BLaER1 treated with 17β-estradiol and CSF1 and Interleukin-3, amounts not matched to agents 10 nM and 100 nM (cell line): ENCODE results near the gene CDC16.
"Not testable (repeated sequence)": the region's sequence is repeated elsewhere in the genome, so short reads cannot be mapped to it uniquely, and the experiment has no call there.

ENCODE experiments used
- H3K27ac ChIP-seq, 11 experiments: shearing (Covaris generic); formaldehyde crosslinking; 2 replicates each; pipeline ENCODE4 v1.8.1; 2022
- H3K27me3 ChIP-seq, 11 experiments: shearing (Covaris generic); formaldehyde crosslinking; 2 replicates each; pipeline ENCODE4 v1.8.1; 2022
- H3K36me3 ChIP-seq, 11 experiments: shearing (Covaris generic); formaldehyde crosslinking; 2 replicates each; pipeline ENCODE4 v1.8.1; 2022
- H3K4me1 ChIP-seq, 10 experiments: shearing (Covaris generic); formaldehyde crosslinking; 2 replicates each; pipeline ENCODE4 v1.8.1; 2022
- H3K4me2 ChIP-seq, 11 experiments: shearing (Covaris generic); formaldehyde crosslinking; 2 replicates each; pipeline ENCODE4 v1.8.1; 2022
- H3K4me3 ChIP-seq, 10 experiments: shearing (Covaris generic); formaldehyde crosslinking; 2 replicates each; pipeline ENCODE4 v1.8.1; 2022
- H3K9ac ChIP-seq, 11 experiments: shearing (Covaris generic); formaldehyde crosslinking; 2 replicates each; pipeline ENCODE4 v1.8.1; 2022
- H3K9me3 ChIP-seq, 11 experiments: shearing (Covaris generic); formaldehyde crosslinking; replicated peaks in 1 of 11; 2 replicates each; pipeline ENCODE4 v1.8.1; 2022
- H4K20me1 ChIP-seq, 11 experiments: shearing (Covaris generic); formaldehyde crosslinking; 2 replicates each; pipeline ENCODE4 v1.8.1; 2022
- Cebpa-rat ChIP-seq, 11 experiments: shearing (Covaris generic); IDR thresholded peaks; 2 replicates each; pipeline ENCODE4 v1.8.1; 2022

The CDC16 gene

DNA sequence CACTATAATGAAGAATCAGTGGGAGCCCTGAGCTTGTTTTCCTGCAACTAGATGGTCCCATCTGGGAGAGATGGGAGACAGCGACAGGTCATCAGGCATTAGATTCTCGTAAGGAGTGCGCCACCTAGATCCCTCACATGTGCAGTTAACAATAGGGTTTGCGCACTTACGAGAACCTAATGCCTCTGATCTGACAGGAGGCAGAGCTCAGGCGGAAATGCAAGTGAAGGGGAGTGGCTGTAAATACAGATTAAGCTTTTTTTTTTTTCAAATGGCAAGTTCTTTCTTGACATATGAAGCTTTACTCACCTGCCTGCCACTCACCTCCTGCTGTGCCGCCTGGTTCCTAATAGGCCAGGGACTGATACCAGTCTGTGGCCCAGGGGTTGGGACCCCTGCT, 14.4 kb downstream of the CDC16 start:
- Histone ChIP-seq H3K27ac (no peak overlapping the region), H3K4me3 (no peak overlapping the region), H3K4me1 (no peaks in the 10 kb centered on the region), H3K9me3 (no peaks in the 10 kb centered on the region), H3K36me3 (peaks cover 98 to 100% (median 100%) of the 10 kb centered on the region in 11 experiments), H4K20me1 (peaks cover 0 to 21% (median 3%) of the 10 kb centered on the region in 11 experiments; a peak in 8 of 22 replicates), H3K9ac (no peak overlapping the region), H3K4me2 (no peak overlapping the region), H3K27me3 (no peaks in the 10 kb centered on the region)
- TF ChIP-seq Cebpa-rat (IDR thresholded peaks at IDR 0.05) = no peak

DNA sequence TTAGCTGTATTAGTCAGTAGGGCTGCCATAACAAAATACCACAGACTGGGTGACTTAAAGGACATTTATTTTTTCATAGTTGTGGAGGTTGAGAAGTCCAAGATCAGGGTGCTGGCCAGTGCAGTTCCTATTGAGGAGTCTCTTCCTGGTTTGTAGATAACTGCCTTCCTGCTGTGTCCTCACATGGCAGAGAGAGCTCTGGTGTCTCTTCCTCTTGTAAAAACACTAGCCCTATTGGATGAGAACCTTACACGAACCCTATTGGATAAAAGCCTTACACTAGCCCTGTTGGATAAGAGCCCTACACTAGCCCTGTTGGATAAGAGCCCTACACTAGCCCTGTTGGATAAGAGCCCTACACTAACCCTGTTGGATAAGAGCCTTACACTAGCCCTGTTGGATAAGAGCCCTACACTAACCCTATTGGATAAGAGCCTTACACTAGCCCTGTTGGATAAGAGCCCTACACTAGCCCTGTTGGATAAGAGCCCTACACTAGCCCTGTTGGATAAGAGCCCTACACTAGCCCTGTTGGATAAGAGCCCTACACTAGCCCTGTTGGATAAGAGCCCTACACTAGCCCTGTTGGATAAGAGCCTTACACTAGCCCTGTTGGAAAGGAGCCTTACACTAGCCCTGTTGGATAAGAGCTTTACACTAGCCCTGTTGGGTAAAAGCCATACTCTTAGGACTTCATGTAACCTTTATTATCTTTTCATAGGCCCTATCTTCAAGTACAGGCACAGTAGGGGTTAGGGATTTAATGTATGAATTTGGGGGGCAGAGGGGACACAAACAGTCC, 17.1 kb downstream of the CDC16 start:
- peaks cover 89 to 100% (median 99%) of the 10 kb centered on the region in 11 experiments for H3K36me3 ChIP-seq
- H3K4me1 ChIP-seq, H3K27ac ChIP-seq, H3K4me3 ChIP-seq, H3K27me3 ChIP-seq, H3K9ac ChIP-seq, H3K9me3 ChIP-seq, H3K4me2 ChIP-seq: not testable (repeated sequence)
- H4K20me1 ChIP-seq = peaks cover 0 to 18% (median 4%) of the 10 kb centered on the region in 11 experiments; a peak in 7 of 22 replicates

DNA sequence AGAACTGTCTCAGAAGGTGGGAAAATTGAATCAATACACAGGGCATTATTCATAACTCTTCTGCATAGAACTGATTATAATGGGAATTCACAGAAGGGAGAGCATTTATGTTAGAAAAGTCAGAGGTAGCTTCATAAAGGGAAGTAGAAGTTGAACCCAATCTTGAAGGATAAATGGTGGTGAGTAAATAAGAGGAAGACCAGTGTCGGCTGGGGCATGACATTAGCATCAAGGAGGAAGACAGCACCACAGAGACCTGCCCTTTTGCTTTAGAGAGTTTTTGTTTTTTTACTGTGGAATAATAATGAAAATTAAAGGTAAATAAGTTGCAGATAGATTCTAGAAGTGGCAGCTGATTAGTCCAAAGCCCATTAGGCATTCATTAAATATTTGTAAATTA, 21.9 kb downstream of the CDC16 start:
- Histone ChIP-seq H3K4me3 (no peak overlapping the region), H3K36me3 (peaks cover 88 to 100% (median 97%) of the 10 kb centered on the region in 11 experiments), H3K9ac (no peak overlapping the region), H3K4me2 (no peak overlapping the region; a peak in 1 of 22 replicates), H4K20me1 (peaks cover 0 to 15% (median 3%) of the 10 kb centered on the region in 11 experiments; a peak in 4 of 22 replicates), H3K27me3 (no peaks in the 10 kb centered on the region), H3K4me1 (peaks cover 8 to 23% (median 19%) of the 10 kb centered on the region in 10 experiments; a peak in 19 of 20 replicates), H3K9me3 (no peaks in the 10 kb centered on the region), H3K27ac (no peak overlapping the region)
- TF ChIP-seq Cebpa-rat (IDR thresholded peaks at IDR 0.05) = no peak

DNA sequence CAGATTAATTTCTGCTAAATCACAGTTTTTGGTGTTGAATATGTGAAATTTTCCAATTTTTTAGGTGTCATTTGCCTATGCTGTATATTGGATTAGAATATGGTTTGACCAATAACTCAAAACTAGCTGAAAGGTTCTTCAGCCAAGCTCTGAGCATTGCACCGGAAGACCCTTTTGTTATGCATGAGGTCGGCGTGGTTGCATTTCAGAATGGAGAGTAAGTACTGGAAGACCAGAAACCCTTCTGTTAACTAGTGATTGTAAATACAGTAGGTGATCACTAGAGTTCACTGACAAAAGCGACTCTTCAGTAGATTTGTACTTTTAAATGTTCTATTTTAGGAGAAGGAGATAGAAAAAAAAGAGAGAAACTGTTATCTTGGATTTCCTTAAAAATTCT, 22.3 kb downstream of the CDC16 start:
- H4K20me1 ChIP-seq = peaks cover 0 to 18% (median 3%) of the 10 kb centered on the region in 11 experiments; a peak in 4 of 22 replicates
- H3K9ac ChIP-seq = no peak overlapping the region
- H3K4me2 ChIP-seq = no peak overlapping the region
- H3K27ac ChIP-seq = no peak overlapping the region
- peaks cover 88 to 99% (median 95%) of the 10 kb centered on the region in 11 experiments for H3K36me3 ChIP-seq
- no peak for TF ChIP-seq Cebpa-rat (IDR thresholded peaks at IDR 0.05)
- H3K4me1 ChIP-seq = peaks cover 10 to 27% (median 22%) of the 10 kb centered on the region in 10 experiments
- no peaks in the 10 kb centered on the region for H3K27me3 ChIP-seq
- H3K4me3 ChIP-seq = no peak overlapping the region
- no peaks in the 10 kb centered on the region for H3K9me3 ChIP-seq

DNA sequence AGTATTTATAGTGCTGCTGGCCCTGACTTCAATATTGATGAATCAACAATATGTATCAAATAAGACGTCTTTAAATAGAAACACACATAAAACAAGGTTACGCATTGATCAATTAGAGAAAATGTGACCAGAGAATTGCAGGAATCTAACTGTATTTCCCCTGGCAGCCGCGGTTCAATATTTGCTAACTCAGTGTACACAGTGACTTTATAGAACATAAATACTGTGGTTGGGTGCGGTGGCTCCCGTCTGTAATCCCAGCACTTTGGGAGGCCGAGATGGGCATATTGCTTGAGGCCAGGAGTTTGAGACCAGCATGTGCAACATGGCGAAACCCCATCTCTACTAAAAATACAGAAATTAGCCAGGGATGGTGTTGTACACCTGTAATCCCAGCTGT, 23.9 kb downstream of the CDC16 start:
- Histone ChIP-seq H3K9me3 (no peaks in the 10 kb centered on the region), H3K4me1 (peaks cover 10 to 43% (median 38%) of the 10 kb centered on the region in 10 experiments), H3K27me3 (no peaks in the 10 kb centered on the region), H3K36me3 (peaks cover 88 to 99% (median 94%) of the 10 kb centered on the region in 11 experiments), H3K4me3 (no peak overlapping the region), H3K27ac (no peak overlapping the region), H3K9ac (no peak overlapping the region), H4K20me1 (peaks cover 0 to 28% (median 5%) of the 10 kb centered on the region in 11 experiments; a peak in 6 of 22 replicates), H3K4me2 (no peak overlapping the region)
- TF ChIP-seq Cebpa-rat (IDR thresholded peaks at IDR 0.05) = no peak

DNA sequence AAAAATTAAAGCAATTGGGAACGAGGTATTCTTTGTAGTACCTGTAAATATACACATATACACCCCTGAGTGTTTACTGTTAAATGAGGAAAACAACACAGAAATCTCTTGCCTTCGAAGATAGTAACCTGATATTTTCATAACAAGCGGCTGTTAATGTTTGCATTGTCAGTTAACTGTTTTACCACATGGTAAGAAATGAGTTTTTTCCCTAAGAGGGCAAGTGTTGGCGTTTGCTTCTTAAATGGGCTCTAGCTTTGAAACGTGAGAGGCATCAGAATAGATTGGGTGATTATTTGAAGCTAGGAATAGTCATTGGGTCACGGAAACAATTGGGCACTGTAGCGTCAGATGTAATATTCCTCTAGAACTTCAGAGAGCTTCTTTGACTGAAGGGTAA, 24.7 kb downstream of the CDC16 start:
- H3K27ac ChIP-seq = no peak overlapping the region
- peaks cover 10 to 51% (median 40%) of the 10 kb centered on the region in 10 experiments for H3K4me1 ChIP-seq
- no peak for TF ChIP-seq Cebpa-rat (IDR thresholded peaks at IDR 0.05)
- peaks cover 89 to 99% (median 95%) of the 10 kb centered on the region in 11 experiments for H3K36me3 ChIP-seq
- H3K4me2 ChIP-seq = no peak overlapping the region
- H3K27me3 ChIP-seq = no peaks in the 10 kb centered on the region
- H3K9me3 ChIP-seq = no peaks in the 10 kb centered on the region
- H4K20me1 ChIP-seq = peaks cover 0 to 29% (median 6%) of the 10 kb centered on the region in 11 experiments; a peak in 6 of 22 replicates
- H3K9ac ChIP-seq = no peak overlapping the region
- H3K4me3 ChIP-seq = no peak overlapping the region

DNA sequence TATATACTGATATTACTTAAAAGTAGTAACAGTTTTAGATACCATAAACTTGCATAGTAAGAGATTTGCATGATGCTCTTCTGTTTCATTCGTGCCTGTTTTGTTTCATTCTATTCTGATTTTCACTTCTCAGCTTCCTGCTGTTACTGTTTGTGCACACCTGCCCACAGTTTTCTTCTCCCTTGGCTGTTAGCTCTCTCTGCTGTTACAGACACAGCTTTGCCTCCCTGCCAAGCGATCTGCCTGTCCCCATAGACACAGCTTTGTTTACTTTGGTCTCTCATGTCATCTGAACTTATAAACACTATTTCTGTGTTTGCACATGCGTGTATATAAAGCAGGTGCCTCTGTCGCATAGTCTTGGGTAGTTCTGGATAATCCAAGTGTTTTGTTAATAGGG, 25.3 kb downstream of the CDC16 start:
- Histone ChIP-seq H3K9ac (no peak overlapping the region; a peak in 1 of 22 replicates), H3K4me2 (no peak overlapping the region), H4K20me1 (peaks cover 0 to 29% (median 6%) of the 10 kb centered on the region in 11 experiments; a peak in 6 of 22 replicates), H3K27ac (no peak overlapping the region), H3K27me3 (no peaks in the 10 kb centered on the region), H3K4me3 (no peak overlapping the region), H3K9me3 (no peaks in the 10 kb centered on the region), H3K4me1 (peaks cover 10 to 51% (median 40%) of the 10 kb centered on the region in 10 experiments), H3K36me3 (peaks cover 89 to 99% (median 95%) of the 10 kb centered on the region in 11 experiments)
- no peak for TF ChIP-seq Cebpa-rat (IDR thresholded peaks at IDR 0.05)

DNA sequence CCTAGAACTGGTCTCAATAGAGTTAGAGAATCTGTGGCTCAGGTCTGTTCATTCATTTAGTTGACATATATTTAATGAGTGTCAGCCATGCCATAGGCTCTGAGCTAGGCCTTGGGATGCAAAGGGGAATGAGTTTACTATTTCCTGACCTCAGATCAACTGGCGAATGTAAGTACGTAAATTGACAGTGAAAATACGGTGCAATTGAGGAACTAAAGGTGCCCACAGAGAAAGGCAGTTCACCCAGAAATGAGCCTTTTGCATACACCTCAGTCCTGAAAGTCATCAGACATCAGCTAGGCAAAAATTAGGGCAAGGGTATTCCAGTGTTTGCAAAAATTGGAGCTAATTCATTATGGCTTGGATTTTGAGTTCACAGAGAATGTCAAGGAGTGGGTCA, 26.1 kb downstream of the CDC16 start:
- H3K4me1 ChIP-seq = peaks cover 10 to 51% (median 40%) of the 10 kb centered on the region in 10 experiments
- H3K9ac ChIP-seq = no peak overlapping the region
- H3K36me3 ChIP-seq = peaks cover 89 to 99% (median 95%) of the 10 kb centered on the region in 11 experiments

DNA sequence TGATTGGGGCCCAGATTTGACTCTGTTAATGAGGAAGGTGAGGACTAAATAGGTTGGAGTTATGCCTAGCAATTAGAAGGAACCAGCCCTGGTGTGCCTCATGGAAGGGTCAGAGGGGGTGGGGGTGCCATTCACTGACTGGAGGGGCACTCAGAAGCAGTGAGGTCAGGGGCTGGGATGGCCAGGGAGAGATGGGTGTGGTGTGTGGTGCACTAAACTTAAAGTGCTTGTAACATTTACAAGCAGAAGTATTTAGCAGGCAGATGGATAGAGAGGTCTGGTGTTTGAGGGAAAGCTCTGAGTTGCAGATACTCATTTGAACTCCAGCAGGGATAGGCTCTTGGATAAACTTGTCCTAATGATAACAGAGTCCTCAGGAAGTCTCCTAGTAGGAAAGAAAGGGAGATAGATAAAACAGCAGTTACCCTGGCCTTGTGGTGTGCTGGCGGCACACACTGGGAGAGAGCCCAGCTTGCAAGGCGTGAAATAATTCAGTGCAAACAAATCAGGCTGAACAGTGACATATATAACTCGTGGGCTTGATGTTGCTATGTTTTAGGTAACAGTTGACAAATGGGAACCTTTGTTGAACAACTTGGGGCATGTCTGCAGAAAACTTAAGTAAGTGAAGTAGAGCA, 26.8 kb downstream of the CDC16 start:
- Histone ChIP-seq H3K4me3 (no peak overlapping the region), H3K4me1 (peaks cover 5 to 51% (median 40%) of the 10 kb centered on the region in 10 experiments), H3K9ac (no peak overlapping the region), H3K27ac (no peak overlapping the region), H3K27me3 (no peaks in the 10 kb centered on the region), H3K36me3 (peaks cover 93 to 99% (median 96%) of the 10 kb centered on the region in 11 experiments), H3K4me2 (peak overlapping the region in 7 of 11 experiments; percentile 3 to 80 (median 24); a peak in 11 of 22 replicates), H3K9me3 (0 out of 22 replicates have a peak, but pooled peaks cover 0 to 3% (median 0%) of the 10 kb centered on the region in 11 experiments), H4K20me1 (peaks cover 0 to 29% (median 6%) of the 10 kb centered on the region in 11 experiments; a peak in 6 of 22 replicates)
- no peak for TF ChIP-seq Cebpa-rat (IDR thresholded peaks at IDR 0.05)

More for the DNA sequence above, 26.1 kb downstream of the CDC16 start:
- no peaks in the 10 kb centered on the region for H3K27me3 ChIP-seq
- no peak overlapping the region for H3K27ac ChIP-seq
- H4K20me1 ChIP-seq = peaks cover 0 to 29% (median 6%) of the 10 kb centered on the region in 11 experiments; a peak in 6 of 22 replicates
- H3K4me3 ChIP-seq = no peak overlapping the region
- H3K4me2 ChIP-seq = peak overlapping the region in 5 of 11 experiments; percentile 18 to 80 (median 24); a peak in 9 of 22 replicates
- no peak for TF ChIP-seq Cebpa-rat (IDR thresholded peaks at IDR 0.05)
- no peaks in the 10 kb centered on the region for H3K9me3 ChIP-seq
